GM12878 (cell line): ENCODE measurements around the gene MEP1B. TPM values are rescaled to one million over a fixed set of nuclear protein-coding genes. Genes with fewer than 3 reads are reported as not detected.
A peak's percentile ranks its signal among the peaks of the same experiment; 100 is the strongest.

Experiments used
- ATAC-seq: fragments of 200-7000 bp; cut with Tn5 transposase; 3 replicates; pipeline ENCODE4 v1.9.1; 2020; ENCODE audit warnings: mild to moderate bottlenecking, moderate library complexity
- Bru-seq: library from RNA; stranded (reverse); fragments of 400-500 nt; gene quantifications from one replicate; lab custom pipeline; 2021; lab: Mats Ljungman, UMichigan
- BruChase-seq, 2 experiments: library from RNA; stranded (reverse); fragments of 400-500 nt; gene quantifications; one replicate each; lab custom pipeline; 2021; lab: Mats Ljungman, UMichigan
- BruUV-seq: library from RNA; stranded (reverse); fragments of 400-500 nt; replicated peaks from 2 replicates; lab custom pipeline; 2021; lab: Mats Ljungman, UMichigan
- CTCF ChIA-PET: fragments of 300-600 bp; sonication (Branson Sonifier 250); formaldehyde crosslinking; extraction: SDS; loops from one replicate; lab custom pipeline; 2021; ENCODE audit warnings: inconsistent platforms; lab: Yijun Ruan, JAX
- POLR2A ChIA-PET: fragments of 350-600 bp; formaldehyde crosslinking; extraction: SDS; loops from one replicate; lab custom pipeline; 2021; ENCODE audit warnings: inconsistent platforms; lab: Charles Lee
- RAD21 ChIA-PET: fragments of 300-600 bp; sonication (Branson Sonifier 250); formaldehyde crosslinking; loops from one replicate; lab custom pipeline; 2023; ENCODE audit warnings: antibody characterized with exemption; ENCODE audit not compliant: unreplicated experiment; lab: Charles Lee
- SMC1A ChIA-PET: fragments of 300-600 bp; sonication (Branson Sonifier 250); formaldehyde crosslinking; loops from one replicate; lab custom pipeline; 2023; ENCODE audit not compliant: unreplicated experiment, uncharacterized antibody; lab: Charles Lee
- DNase-seq: peaks from one replicate; pipeline ENCODE4 v3.0.0-alpha.2; 2011; ENCODE audit warnings: low read depth, low spot score
- FAIRE-seq: peaks from 3 replicates; lab custom pipeline; 2011; peaks lifted over from hg19 to GRCh38; lab: Jason Lieb, UNC
- H2AFZ ChIP-seq: 2 replicates; pipeline ENCODE4 v1.6.0; 2011; ENCODE audit warnings: low read depth, low read length, control low read depth; ENCODE audit not compliant: control insufficient read depth
- H3K27ac ChIP-seq: 2 replicates; pipeline ENCODE4 v1.5.1; 2011; ENCODE audit warnings: control low read depth; ENCODE audit not compliant: control insufficient read depth, insufficient read depth
- H3K27me3 ChIP-seq, 2 experiments: replicated peaks in 1 of 2; 2 replicates each; pipeline versions ENCODE4 v1.6.0 to v1.6.1; 2011; ENCODE audit warnings: low read length in 1 of 2; ENCODE audit not compliant: control insufficient read depth in 2 of 2, insufficient read depth in 2 of 2
- H3K36me3 ChIP-seq, 2 experiments: 2 replicates each; pipeline ENCODE4 v1.5.1; 2011; ENCODE audit warnings: low read length in 1 of 2; ENCODE audit not compliant: control insufficient read depth in 2 of 2, insufficient read depth in 2 of 2
- H3K4me1 ChIP-seq: 2 replicates; pipeline ENCODE4 v1.6.1; 2011; ENCODE audit warnings: mild to moderate bottlenecking, low read length, moderate library complexity, mixed read lengths; ENCODE audit not compliant: control insufficient read depth, insufficient read depth
- H3K4me2 ChIP-seq: 2 replicates; pipeline ENCODE4 v1.6.0; 2011; ENCODE audit warnings: control low read depth; ENCODE audit not compliant: control insufficient read depth, insufficient read depth
- H3K4me3 ChIP-seq: fragments of 200-600 bp; sonication (generic); 2 replicates; pipeline ENCODE4 v1.5.1; 2016
- H3K79me2 ChIP-seq: 2 replicates; pipeline ENCODE4 v1.6.0; 2011; ENCODE audit warnings: low read length; ENCODE audit not compliant: control insufficient read depth, insufficient read depth
- H3K9ac ChIP-seq: 2 replicates; pipeline ENCODE4 v1.8.0; 2011; ENCODE audit warnings: low read length, control low read depth, mixed read lengths; ENCODE audit not compliant: control insufficient read depth, insufficient read depth
- H3K9me3 ChIP-seq: replicated peaks from 3 replicates; pipeline ENCODE4 v1.5.1; 2011; ENCODE audit warnings: mild to moderate bottlenecking, low read length; ENCODE audit not compliant: control insufficient read depth, insufficient read depth
- H4K20me1 ChIP-seq: 2 replicates; pipeline ENCODE4 v1.6.0; 2011; ENCODE audit not compliant: control insufficient read depth, insufficient read depth
- ZNF384 ChIP-seq: IDR thresholded peaks from 2 replicates; pipeline ENCODE4 v1.6.1; 2012; ENCODE audit warnings: low read depth, mild to moderate bottlenecking, low read length, improper control_type of control experiment, borderline replicate concordance
- WGBS: methylation state at CpG from one replicate; pipeline ENCODE4 v1.1.6; 2016; ENCODE audit warnings: low lambda C conversion rate; ENCODE audit not compliant: insufficient replicate concordance, insufficient coverage; ENCODE audit errors: missing lambda C conversion rate; 5-methylcytosine and 5-hydroxymethylcytosine counted together
- in situ Hi-C: fragments of 300-500 bp; cut with MboI; formaldehyde crosslinking; loops from 9 replicates; pipeline ENCODE4 v1.14.3; 2018; ENCODE audit warnings: mixed read lengths
- intact Hi-C: fragments of 100-400 bp; cut with micrococcal nuclease; formaldehyde crosslinking; loops from one replicate; pipeline ENCODE4 v1.14.2; 2022; ENCODE audit not compliant: unreplicated experiment
- long read RNA-seq, 2 experiments: library from polyadenylated mRNA; unstranded; transcript quantifications; one replicate each; pipeline ENCODE4 v2.0.0, GENCODE V29; 2019 to 2020
- polyA minus RNA-seq, 3 experiments: library from RNA; depleted of rRNA, polyadenylated mRNA; stranded (reverse); fragments of >200 nt; gene quantifications; 2 replicates each; pipeline ENCODE4 v1.2.3, GENCODE V29; 2011
- polyA plus RNA-seq, 11 experiments: library from polyadenylated mRNA; depleted of rRNA in 4 of 11; unstranded in 6 of 11; stranded (reverse) in 5 of 11; fragments of >200 nt; fragmentation: Nextera tagmentation in 4 of 11; fragmentation: Illumina TruSeq in 1 of 11; extraction: Ambion mirVana in 4 of 11; extraction: Trizol in 1 of 11; gene quantifications; 1 replicate in 1 of 11; 2 replicates in 10 of 11; pipeline versions ENCODE4 v1.2.1 to v1.2.3, GENCODE V29; 2011 to 2016; ENCODE audit warnings: inconsistent platforms in 2 of 11, missing spikeins in 2 of 11, low read depth in 1 of 11
- total RNA-seq, 4 experiments: library from RNA; depleted of rRNA in 3 of 4; stranded (reverse); fragments of >200 nt in 3 of 4; fragmentation: Illumina TruSeq in 1 of 4; extraction: Trizol in 1 of 4; gene quantifications; 2 replicates each; pipeline versions ENCODE4 v1.2.1 to v1.2.3, GENCODE V29; 2013 to 2021
- TF ChIP-seq, protein P1 (sequence below): IDR thresholded peaks from 2 replicates; pipeline ENCODE4 v1.6.1; 2011; ENCODE audit warnings: low read depth, low read length, improper control_type of control experiment, borderline replicate concordance

Gene MEP1B
- total RNA-seq (2013; cell fraction: nucleolus; rRNA removed), result 0.66 TPM in 1 of 2 replicates, not detected in the other
- not detected in 2 replicates for total RNA-seq (2014; rRNA removed)
- not detected in 2 replicates for total RNA-seq (2014; rRNA removed; fragmentation: Illumina TruSeq; extraction: Trizol)
- not detected in 2 replicates for total RNA-seq (2021)
- polyA plus RNA-seq (2011; ENCODE audit: low read depth), result not detected
- polyA plus RNA-seq (2011; rRNA removed), result 0.04 and 0.06 TPM in 2 replicates
- 0.03 and 0.06 TPM in 2 replicates for polyA plus RNA-seq (2011; cell fraction: cytosol; rRNA removed)
- 0.04 and 0.09 TPM in 2 replicates for polyA plus RNA-seq (2011; cell fraction: nucleus; rRNA removed)
- 0.11 TPM in 1 of 2 replicates, not detected in the other for polyA plus RNA-seq (2012)
- not detected in 2 replicates for polyA plus RNA-seq (2014; fragmentation: Illumina TruSeq; extraction: Trizol)
- polyA plus RNA-seq (2014; fragmentation: Nextera tagmentation; extraction: Ambion mirVana), result not detected
- 0.05 TPM in 1 of 2 replicates, not detected in the other for polyA plus RNA-seq (2014; rRNA removed)
- not detected for polyA plus RNA-seq (2016; fragmentation: Nextera tagmentation; extraction: Ambion mirVana)
- polyA minus RNA-seq (2011; rRNA and poly(A)+ RNA removed), result not detected in 2 replicates
- polyA minus RNA-seq (2011; cell fraction: cytosol; rRNA and poly(A)+ RNA removed), result not detected in 2 replicates
- not detected in 2 replicates for polyA minus RNA-seq (2011; cell fraction: nucleus; rRNA and poly(A)+ RNA removed)
- Bru-seq, nascent RNA, result percentile 18 among the genes with signal in this experiment
- BruChase-seq, experiment 1, labeled RNA remaining after a 6-hour chase, result percentile 30 among the genes with signal in this experiment
- BruChase-seq, experiment 2, labeled RNA remaining after a 2-hour chase, result percentile 36 among the genes with signal in this experiment
- long read RNA-seq, experiment 1, result 0 reads
- long read RNA-seq, experiment 2, result 0 reads

DNA sequence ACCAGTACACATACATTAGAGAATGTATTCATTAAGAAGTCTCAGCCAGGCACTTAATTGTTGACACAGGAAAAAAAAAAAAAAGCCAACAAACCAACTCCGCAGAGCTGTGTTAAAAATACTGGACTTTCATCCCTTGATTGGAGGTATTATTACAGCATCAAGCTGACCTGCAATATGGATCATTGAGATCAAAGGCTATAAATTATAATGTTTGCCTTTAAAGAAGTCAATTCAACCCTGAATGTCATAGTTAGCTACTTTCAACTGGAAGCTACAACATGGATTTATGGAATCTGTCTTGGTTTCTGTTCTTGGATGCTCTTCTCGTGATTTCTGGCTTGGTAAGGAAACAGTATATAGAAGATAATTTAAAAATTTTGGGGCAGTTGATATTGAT is at the start of gene MEP1B:
MEP1B (plus strand) TSS at position 250 of the 400 bp plus-strand sequence; CDS start at position 282, 32 bp downstream.
- no peak within 1 kb of the TSS for H3K4me2 ChIP-seq
- 30% methylated on average over 2 of the region's 2 CpGs for WGBS
- H4K20me1 ChIP-seq, result no peaks in the 10 kb centered on the region
- DNase-seq (no peak), ATAC-seq (no peak), FAIRE-seq (no peak)
- RAD21 ChIA-PET, result no interaction called here
- H2AFZ ChIP-seq, result no peak within 1 kb of the TSS
- no peaks in the 10 kb centered on the region for H3K36me3 ChIP-seq
- H3K27me3 ChIP-seq, result no peaks in the 10 kb centered on the region
- no peak for TF ChIP-seq ZNF384
- TF ChIP-seq, protein P1, sequence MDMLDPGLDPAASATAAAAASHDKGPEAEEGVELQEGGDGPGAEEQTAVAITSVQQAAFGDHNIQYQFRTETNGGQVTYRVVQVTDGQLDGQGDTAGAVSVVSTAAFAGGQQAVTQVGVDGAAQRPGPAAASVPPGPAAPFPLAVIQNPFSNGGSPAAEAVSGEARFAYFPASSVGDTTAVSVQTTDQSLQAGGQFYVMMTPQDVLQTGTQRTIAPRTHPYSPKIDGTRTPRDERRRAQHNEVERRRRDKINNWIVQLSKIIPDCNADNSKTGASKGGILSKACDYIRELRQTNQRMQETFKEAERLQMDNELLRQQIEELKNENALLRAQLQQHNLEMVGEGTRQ, result no peak
- TF ChIP-seq, all 136 proteins: peak for 0
- H3K4me3 ChIP-seq, result no peak within 1 kb of the TSS
- H3K79me2 ChIP-seq, result no peaks in the 10 kb centered on the region
- in situ Hi-C loops, result no loop called here
- CTCF ChIA-PET, result no interaction called here
- H3K9me3 ChIP-seq, result no peaks in the 10 kb centered on the region
- H3K27ac ChIP-seq, result no peak within 1 kb of the TSS
- no TSS peak for BruUV-seq
- intact Hi-C loops, result no loop called here
- POLR2A ChIA-PET, result no interaction called here
- H3K9ac ChIP-seq, result no peak within 1 kb of the TSS
- SMC1A ChIA-PET, result no interaction called here
- H3K4me1 ChIP-seq, result no peaks in the 10 kb centered on the region
